Skin epidermis (tissue), 12 donors: Measurements from ENCODE around the gene MOSMO.
"Not testable (repeated sequence)": the region's sequence is repeated elsewhere in the genome, so short reads cannot be mapped to it uniquely, and the experiment has no call there.

Experiments used
- H3K27ac ChIP-seq, 21 experiments: fragments of 200-600 bp; sonication (generic) in 11 of 21; one replicate each; pipeline ENCODE4 v1.5.0; 2020; ENCODE audit warnings: mild to moderate bottlenecking in 3 of 21, inconsistent platforms in 2 of 21, moderate library complexity in 2 of 21
- H3K4me3 ChIP-seq, 7 experiments: fragments of 200-600 bp; sonication (generic) in 2 of 7; one replicate each; pipeline ENCODE4 v1.5.0; 2020; ENCODE audit warnings: inconsistent platforms in 2 of 7, mild to moderate bottlenecking in 2 of 7, moderate library complexity in 1 of 7

MOSMO gene

DNA sequence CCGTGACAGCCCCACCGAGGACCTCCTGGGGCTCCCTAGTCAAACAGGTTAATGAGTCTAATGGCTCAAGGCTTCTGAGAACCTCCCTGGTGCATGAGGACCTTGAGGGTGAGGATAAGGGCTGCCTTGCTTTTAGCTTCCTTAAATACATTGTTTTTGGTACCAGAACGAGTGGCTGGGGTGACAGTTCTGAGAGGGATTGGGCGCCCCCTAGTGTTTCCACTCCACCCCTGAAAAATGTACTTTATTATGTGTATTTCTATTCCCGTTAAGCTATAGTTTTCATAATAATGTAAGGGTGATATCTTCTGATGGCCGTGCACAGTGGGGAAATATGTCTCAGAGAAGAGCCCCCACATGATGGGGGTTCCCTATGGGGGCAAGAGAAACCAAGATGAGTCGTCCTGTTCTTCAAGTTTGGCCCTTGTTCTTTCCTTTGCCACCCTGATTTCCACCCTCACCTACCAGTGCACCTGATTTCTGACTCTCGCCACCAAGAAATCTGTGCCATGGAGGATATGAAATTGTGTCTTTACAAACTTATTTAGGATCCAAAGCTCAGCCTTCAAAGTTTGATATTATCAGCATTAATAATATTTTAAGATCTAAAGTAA, 69.9 kb downstream of the MOSMO start:
- Histone ChIP-seq H3K27ac (no peak overlapping the region), H3K4me3 (no peak overlapping the region)

DNA sequence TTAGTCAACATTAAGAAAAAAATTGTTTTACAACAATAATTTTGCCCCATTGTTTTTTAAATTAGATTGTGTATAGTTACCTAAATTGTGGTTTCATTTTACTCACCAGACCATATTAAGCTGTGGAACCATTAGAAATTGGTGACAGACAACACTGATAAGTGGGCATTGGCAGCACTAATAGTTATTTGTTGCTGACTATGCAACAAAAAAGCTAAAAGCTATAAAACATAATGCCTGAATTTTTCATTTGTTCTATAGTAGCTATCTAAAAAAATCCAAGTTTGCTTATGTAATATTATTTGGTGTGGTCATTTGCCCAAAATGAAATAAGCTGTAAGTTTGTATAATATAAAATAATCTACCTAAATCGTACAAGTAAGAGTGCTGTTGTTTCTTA, 70.7 kb downstream of the MOSMO start:
- Histone ChIP-seq H3K4me3 (no peak overlapping the region), H3K27ac (no peak overlapping the region)

DNA sequence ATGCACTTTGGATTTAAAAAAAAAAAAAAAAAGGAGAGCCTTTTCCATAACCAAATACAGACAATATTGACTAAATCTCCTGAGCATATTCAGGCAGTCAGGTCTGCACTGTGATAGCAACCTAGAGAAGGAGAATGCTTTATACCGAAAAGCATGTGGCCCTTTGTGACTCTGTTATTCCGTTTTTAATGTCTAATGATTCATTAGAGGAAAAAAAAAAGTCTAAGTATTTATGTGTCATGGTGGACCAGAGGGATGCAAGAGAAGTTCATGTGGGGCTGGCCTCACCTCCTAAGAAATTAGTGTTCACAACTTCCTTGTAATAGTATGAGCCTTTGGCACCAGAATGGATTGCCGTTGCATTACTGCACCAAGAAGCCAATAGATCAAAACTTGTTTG, 73.1 kb downstream of the MOSMO start:
- Histone ChIP-seq H3K27ac (no peak overlapping the region), H3K4me3 (no peak overlapping the region)

DNA sequence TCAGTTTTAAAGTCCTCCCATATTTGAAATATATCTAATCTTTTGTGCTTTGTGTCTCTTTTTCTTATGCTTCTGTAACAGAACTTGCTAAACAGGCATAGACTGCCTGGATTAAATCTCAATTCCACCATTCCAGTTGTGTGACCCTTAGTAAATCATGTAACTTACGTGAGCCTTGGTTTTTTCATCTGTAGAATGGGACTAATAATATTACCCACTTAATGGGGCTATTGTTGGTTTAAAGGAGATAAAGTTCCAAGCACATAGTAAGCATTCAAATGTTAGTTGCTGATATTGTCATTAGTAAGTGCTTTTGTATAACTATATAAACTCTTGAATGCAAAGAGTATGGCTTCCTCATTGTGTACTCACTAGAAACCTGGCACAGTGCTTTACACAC, 78.5 kb downstream of the MOSMO start:
- Histone ChIP-seq H3K27ac (no peak overlapping the region), H3K4me3 (no peak overlapping the region)

DNA sequence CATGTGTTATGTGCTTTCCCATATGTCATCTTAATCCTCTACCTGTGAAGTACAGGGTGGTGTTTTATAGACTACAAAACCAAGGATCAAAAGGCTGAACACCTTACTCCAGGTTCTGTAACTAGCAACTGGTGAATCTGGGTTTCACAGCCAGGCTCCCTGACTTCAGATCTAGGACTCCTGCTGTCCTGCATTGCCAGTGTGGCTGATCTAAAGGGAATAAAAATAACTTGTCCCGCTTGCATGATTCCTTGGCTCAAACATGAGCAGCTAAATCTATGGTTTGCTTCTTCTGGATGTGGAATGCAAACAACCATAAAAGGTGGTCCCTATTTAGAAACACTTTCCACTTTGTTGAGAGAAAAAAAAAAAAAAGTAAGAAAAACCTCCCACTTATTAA, 80.7 kb downstream of the MOSMO start:
- Histone ChIP-seq H3K27ac (no peak overlapping the region), H3K4me3 (no peak overlapping the region)

DNA sequence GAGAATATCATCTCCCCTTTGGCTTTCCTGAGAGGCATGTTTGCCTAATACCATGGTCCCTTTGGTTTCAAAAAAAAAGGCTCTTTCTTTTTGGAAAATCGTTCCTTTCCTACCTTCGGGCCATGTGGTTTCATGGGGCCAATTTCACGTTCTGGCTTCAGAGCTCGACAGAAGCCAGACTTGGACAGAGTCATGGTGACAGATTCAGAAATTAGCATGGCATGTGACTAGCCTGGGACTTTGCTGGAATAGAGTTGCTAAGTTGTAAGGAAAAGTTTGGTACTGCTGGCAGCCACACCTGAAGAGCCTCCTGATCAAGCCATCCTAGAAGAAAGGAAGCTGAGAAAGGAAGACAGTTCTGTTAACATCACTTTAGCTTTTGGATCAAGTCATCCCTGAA, 82.0 kb downstream of the MOSMO start:
- Histone ChIP-seq H3K4me3 (no peak overlapping the region), H3K27ac (no peak overlapping the region)

DNA sequence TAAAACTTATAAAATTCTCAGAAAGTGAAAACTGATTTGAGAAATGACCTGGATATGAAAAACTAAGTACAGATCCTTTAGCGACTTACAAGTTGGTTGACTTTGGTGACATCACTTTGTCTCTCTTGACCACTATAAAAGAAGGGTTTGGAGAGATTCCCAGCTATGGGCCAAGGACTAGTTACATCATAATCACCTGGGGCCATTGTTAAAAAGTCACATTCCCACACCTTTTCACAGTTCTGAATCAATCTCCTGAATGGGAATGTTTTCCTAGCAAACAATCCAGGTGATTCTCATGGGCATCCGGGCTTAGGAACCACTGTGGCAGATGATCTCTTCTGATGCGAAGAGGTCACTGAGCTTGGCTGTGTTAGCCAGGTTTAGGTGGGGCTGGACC, 83.8 kb downstream of the MOSMO start:
- Histone ChIP-seq H3K4me3 (no peak overlapping the region), H3K27ac (no peak overlapping the region)

DNA sequence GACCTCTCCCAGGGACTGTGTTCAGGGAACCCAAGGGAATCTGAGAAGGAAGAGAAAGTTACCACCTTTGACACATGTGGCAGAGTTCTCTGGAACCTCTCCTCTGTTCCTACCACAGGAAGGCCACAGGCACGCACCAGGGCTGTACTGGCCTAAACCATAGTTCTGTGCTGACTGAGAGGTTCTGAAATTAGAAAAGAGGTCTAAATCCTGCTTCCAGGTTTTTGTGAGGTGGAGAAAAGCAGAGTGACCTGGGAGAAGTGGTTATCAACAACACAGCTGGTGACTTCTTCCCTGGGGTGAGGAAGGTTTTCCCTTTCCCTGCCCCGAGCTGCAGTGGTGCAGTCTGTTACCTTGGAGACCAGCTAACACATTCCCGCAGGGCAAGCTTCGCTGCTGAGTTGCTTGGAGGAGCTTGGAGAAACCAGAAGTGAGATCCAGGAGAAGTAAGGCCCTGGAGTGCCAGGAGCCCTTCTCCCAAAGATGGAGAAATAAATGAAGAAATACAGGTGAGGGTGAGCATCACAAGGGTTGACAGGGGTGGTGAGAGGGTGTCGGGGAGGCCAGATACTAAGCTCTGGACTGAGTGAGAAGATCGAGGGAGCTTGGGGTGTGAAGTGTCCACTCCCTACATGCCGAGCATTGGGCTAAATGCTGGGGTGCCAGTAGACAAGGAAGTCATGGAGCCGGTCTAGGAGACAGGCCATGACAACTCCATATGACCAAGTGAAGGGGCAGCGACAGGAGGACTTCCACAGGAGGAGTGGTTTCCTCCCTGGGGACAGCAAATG, 84.4 kb downstream of the MOSMO start, which contains the start of gene VWA3A:
TSS of gene VWA3A (plus strand) at position 399 of the 791 bp plus-strand sequence. CDS start at position 496, 97 bp downstream.
- Histone ChIP-seq H3K27ac (no peak within 1 kb of the TSS), H3K4me3 (no peak within 1 kb of the TSS)

DNA sequence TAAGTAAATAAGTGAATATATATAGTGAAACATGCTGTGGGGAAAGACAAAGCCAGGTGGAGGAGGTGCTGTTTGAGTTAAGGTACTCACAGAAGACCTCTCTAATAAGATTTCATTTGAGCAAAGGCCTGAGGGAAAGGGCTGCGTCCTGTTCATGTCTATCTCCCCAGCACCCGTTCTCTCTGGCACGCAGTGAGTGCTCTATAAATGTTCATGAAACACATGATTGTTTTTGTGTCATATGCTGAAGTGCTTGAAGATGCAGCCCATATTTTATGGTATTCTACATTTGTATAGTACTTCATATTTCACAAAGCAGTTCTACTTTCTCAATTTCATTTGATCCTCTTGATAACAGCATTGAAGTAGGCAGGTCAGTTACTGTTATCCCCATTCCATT, 85.4 kb downstream of the MOSMO start:
- Histone ChIP-seq H3K27ac (no peak overlapping the region), H3K4me3 (no peak overlapping the region)

DNA sequence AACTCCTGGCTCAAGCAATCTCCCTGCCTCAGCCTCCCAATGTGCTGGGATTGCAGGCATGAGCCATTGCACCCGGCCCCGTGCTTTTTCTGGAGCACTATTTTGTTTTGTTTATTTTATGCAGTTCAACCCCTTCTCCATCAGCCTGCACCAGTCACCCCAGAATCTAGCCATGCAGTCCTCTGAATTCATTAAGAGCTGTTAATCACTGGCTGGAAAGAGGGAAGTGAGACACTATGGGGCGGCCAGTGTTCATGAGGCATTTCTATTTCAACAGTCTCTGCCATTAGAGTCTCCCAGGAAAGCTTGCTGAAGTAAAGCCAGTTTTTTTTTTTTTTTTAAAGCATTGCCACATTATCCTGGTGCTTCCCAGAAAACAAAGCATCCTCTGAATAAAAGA, 86.1 kb downstream of the MOSMO start:
- H3K27ac ChIP-seq, result no peak overlapping the region
- H3K4me3 ChIP-seq, result no peak overlapping the region

DNA sequence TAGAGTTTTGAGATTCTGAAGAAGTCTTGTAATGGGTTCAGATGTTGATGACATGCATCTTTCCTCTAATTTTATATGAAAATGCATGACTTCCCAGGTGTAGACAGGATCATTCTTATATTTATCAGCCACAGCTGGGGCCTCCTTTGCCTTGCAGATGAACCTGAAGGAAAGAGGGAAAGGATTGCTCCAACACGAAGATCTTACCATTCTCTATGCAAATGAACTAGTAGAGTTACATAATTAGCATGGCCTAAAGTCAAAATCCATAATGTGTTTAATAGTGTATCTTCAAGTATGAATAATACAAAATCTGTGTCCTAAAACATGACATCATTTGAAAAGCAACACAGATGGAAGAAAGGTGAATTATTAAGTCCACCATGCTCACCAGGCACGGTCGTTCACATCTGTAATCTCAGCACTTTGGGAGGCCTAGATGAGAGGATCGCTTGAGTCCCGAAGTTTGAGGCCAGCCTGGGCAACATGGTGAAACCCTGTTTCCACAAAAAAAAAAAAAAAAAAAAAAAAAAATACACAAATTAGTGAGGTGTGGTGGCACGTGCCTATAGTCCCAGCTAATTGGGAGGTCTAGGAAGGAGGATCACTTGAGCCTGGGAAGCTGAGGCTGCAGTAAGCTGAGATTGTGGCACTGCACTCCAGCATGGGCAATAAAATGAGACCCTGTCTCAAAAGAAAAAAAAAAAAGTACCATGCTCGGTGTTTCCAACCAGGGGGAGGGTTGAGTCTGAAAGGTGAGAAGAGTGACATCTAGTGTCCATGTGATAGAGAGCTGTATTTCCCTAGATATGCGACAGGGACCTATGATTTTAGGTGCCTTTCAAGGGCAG, 90.7 kb downstream of the MOSMO start:
- no peak overlapping the region for H3K4me3 ChIP-seq
- H3K27ac ChIP-seq, result no peak overlapping the region

DNA sequence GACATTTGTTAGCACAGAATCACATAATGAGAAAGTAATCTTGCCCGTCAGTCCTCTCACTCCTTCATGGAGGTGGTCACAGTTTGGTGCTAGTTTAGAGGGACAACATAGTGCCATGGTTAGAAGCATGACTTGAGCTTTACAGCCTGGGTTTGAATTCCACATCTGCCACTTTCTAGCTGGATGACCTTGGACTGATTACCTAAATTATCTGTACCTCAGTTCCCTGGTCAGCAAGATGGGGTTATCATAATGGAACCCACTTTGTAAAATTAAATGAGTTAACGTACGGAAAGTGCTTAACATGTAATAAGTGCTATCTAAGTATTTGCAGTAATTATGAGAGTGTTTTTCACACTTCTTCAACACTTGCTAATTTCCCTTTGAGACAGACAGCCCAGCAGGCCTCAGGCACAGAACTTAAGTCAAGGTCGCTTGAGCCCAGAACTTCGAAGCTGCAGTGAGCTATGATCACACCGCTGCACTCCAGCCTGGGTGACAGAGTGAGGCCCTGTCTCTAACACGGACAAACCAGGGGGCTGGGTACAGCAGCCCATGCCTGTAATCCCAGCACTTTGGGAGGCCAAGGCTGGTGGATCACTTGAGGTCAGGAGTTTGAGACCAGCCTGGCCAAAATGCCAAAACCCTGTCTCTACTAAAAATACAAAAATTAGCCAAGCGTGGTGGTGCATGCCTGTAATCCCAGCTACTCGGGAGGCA, 91.5 kb downstream of the MOSMO start:
- Histone ChIP-seq H3K27ac (no peak overlapping the region), H3K4me3 (no peak overlapping the region)

DNA sequence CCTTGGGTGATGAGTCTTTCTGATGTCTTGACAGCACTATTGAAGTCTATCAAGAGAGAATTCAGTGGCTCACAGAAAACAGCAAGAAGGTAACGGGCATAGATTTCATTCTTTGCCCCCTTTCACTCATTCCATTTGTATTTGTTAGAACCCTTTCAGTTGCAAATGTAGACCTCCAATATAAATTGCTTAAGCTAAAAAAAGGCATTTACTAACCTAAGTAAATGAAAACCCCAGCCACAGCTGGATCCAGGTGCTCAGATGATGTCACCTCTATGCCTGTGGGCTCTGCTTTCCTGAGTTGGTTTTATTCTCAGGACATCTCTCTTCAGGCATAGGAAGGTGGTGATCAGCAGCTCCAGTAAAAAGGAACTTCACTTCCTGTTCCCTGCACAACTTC, 95.5 kb downstream of the MOSMO start:
- Histone ChIP-seq H3K4me3 (no peak overlapping the region), H3K27ac (no peak overlapping the region)

DNA sequence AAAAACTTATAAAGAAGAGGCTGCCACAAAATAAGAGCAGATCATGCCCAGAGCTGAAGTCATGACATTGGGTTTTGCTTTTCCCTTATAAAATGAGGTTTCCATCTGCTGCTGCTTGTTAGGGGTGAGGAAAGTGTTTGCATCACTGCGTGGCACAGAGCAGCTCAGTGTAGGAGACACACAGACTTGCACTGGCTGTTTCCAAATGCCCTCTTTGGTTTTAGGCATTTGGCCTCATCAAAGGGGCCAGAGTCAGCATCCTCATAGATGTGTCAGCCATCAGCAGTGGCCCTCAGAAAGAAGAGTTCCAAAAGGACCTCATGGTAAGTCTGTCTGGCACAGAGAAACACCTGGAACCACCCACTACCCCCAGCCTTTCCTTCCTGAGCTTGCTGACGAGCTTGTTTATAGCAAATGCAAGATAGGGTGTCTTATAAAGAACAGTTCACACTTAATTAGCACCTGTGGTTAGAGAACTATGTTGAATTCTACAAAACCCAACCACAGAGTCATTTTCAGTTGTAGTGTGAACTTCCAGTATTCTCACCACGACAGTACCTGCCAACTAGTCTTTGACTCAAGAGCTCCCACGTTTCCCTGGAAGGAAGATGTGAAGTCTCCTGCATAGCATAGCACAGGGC, 101.5 kb downstream of the MOSMO start:
- H3K4me3 ChIP-seq, result no peak overlapping the region
- H3K27ac ChIP-seq, result no peak overlapping the region

DNA sequence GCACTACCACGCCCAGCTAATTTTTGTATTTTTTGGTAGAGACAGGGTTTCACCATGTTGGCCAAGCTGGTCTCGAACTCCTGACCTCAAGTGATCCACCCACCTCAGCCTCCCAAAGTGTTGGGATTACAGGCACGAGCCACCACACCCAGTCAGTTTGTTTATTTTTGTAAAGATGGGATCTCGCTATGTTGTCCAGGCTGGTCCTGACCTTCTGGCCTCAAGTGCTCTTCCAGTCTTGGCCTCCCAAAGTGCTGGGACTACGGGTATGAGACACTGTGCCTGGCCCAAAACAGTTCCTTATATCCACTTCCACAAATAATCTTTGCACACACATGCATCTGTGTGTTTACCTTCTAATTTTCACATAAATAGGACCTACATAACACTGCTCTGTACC, 103.7 kb downstream of the MOSMO start:
- H3K27ac ChIP-seq, H3K4me3 ChIP-seq: not testable (repeated sequence)

DNA sequence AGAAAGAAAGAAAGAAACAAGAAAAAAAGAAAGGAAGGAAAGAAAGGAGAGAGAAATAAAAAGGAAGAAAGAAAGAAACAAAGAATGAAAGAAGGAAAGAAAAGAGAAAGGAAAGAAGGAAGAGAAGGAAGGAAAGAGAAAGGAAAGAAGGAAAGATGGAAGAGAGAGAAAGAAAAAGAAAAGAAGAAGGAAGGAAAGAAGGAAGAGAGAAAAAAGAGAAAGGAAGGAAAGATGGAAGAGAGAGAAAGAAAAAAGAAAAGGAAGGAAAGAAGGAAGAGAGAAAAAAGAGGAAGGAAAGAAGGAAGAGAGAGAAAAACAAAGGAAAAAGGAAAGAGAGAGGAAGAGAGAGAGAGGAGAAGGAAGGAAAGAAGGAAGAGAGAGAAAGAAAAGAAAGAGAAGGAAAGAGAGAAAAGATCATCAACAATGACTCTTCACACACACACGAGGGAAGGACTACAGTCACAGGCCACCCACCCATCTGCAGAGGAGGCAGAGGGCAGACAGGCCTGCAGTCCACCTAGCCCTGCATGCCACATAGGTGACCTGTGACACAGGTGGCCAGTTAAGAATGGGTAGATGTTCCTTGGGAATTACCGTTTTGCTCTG, 108.3 kb downstream of the MOSMO start:
- no peak overlapping the region for H3K4me3 ChIP-seq
- no peak overlapping the region for H3K27ac ChIP-seq

DNA sequence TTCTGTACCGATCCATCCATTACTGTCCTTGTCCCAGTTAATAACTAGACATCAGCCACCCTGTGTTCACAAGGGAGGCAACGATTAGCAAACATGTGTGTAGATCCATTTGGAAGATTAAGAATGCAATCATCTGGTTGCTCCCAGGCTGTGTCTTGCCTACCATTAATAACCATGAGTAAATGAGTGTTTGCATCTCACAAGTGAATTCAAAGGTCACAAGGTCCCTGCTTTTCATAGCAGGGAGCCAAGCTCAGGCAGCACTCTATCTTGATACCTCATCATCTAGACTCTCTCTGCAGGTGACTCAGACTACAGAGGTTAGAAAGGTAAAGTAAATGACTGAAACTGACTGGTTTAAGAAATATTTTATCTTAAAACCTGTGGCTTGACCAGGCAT, 109.7 kb downstream of the MOSMO start:
- Histone ChIP-seq H3K27ac (no peak overlapping the region), H3K4me3 (no peak overlapping the region)

DNA sequence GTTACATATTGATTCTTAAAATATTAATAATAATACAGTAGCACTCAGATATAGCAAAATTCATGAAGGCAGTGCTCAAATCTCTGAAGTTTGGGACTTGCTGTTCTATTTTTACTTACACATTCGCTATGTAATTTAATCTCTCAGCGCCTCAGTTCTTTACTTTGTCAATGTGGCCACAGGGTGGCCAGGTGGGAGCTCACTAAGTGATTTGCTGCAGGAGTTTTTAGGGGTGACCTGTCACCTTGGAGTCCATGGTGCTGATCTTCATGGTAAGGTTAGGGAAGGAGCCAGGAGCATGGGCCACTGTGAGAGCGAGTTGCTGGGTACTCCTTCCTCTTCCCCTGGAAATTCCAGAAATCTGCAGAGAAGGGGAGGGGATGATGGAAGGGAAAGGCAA, 112.5 kb downstream of the MOSMO start:
- Histone ChIP-seq H3K27ac (no peak overlapping the region), H3K4me3 (no peak overlapping the region)

DNA sequence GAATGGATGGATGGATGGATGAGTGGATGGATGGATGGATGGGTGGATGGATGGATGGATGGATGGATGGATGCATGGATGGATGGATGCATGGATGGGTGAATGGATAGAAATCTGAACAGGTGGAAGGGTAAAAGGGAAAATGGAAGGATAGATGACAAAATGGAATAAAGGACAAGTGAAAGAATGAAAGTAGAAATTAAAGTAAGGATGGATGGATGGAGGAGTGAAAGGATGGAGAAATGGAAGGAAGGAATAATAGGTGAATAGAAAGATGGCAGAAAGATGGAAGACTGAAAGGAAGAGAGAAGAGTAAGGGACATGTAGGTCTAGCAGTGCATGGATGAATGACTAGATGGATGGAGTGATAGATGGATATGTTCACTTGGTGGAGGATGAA, 114.3 kb downstream of the MOSMO start:
- Histone ChIP-seq H3K27ac (no peak overlapping the region), H3K4me3 (no peak overlapping the region)
